Erythroblast (primary cell): ENCODE results near the gene ZNF101.

ENCODE experiments used
- DNase-seq, 2 experiments: peaks; one replicate each; lab custom pipeline; 2025; lab: John Stamatoyannopoulos, UW
- GATA1 ChIP-seq: IDR thresholded peaks from 2 replicates; pipeline ENCODE4 v1.6.1; 2011; ENCODE audit warnings: low read depth, mild to moderate bottlenecking, control low read depth, low read length, moderate library complexity
- POLR2A ChIP-seq: IDR thresholded peaks from 2 replicates; pipeline ENCODE4 v1.6.1; 2011; ENCODE audit warnings: mild to moderate bottlenecking, low read length

The ZNF101 gene

GRCh38 chr19:19668230-19669012, at the start of gene ZNF101:
Gene ZNF101, plus strand, starts transcription at chr19:19668839. Its CDS starts 125 bp downstream, at chr19:19668964.
- peak; percentile 95 for DNase-seq
- TF ChIP-seq GATA1 (no peak), POLR2A (peak; percentile 76)

GRCh38 chr19:19619181-19619848, 49.3 kb upstream of the ZNF101 start:
- TF ChIP-seq GATA1 (no peak), POLR2A (no peak)
- DNase-seq, result no peak

GRCh38 chr19:19619849-19620210, 48.8 kb upstream of the ZNF101 start:
- no peak for TF ChIP-seq POLR2A
- no peak for TF ChIP-seq GATA1
- DNase-seq, result no peak

- TF ChIP-seq POLR2A (no peak), GATA1 (no peak)
- DNase-seq, result no peak
These were observed 45.3 kb upstream of the ZNF101 start for GRCh38 chr19:19623383-19623782.

- DNase-seq, result no peak
- no peak for TF ChIP-seq GATA1
- TF ChIP-seq POLR2A, result no peak
These were observed 44.5 kb upstream of the ZNF101 start for GRCh38 chr19:19624032-19624570.

- no peak for DNase-seq
- TF ChIP-seq GATA1 (no peak), POLR2A (no peak)
These were observed 41.8 kb upstream of the ZNF101 start for GRCh38 chr19:19626516-19627472.

- no peak for DNase-seq
These were observed 40.8 kb upstream of the ZNF101 start, which contains the start of gene LPAR2 for GRCh38 chr19:19627621-19628500. Gene LPAR2, minus strand, starts transcription at chr19:19628220. Its CDS starts 945 bp downstream, at chr19:19627275.

GRCh38 chr19:19628501-19629134, 40.0 kb upstream of the ZNF101 start:
- no peak for TF ChIP-seq GATA1
- TF ChIP-seq POLR2A, result no peak
- no peak for DNase-seq

More at GRCh38 chr19:19627621-19628500, 40.8 kb upstream of the ZNF101 start, which contains the start of gene LPAR2:
- TF ChIP-seq POLR2A, result no peak
- TF ChIP-seq GATA1, result no peak

- TF ChIP-seq GATA1 (no peak), POLR2A (no peak)
- no peak for DNase-seq
These were observed 38.6 kb upstream of the ZNF101 start for GRCh38 chr19:19630062-19630414.

GRCh38 chr19:19630426-19630825, 38.2 kb upstream of the ZNF101 start:
- no peak for DNase-seq
- no peak for TF ChIP-seq POLR2A
- no peak for TF ChIP-seq GATA1

- TF ChIP-seq POLR2A (no peak), GATA1 (no peak)
- DNase-seq, result no peak
These were observed 37.3 kb upstream of the ZNF101 start for GRCh38 chr19:19631346-19631745.

GRCh38 chr19:19632661-19633060, 36.0 kb upstream of the ZNF101 start:
- no peak for TF ChIP-seq GATA1
- TF ChIP-seq POLR2A, result no peak
- no peak for DNase-seq
